ENCODE results near the gene TENM3.
"Not testable (repeated sequence)": the region's sequence is repeated elsewhere in the genome, so short reads cannot be mapped to it uniquely, and the experiment has no call there.

The TENM3 gene

DNA sequence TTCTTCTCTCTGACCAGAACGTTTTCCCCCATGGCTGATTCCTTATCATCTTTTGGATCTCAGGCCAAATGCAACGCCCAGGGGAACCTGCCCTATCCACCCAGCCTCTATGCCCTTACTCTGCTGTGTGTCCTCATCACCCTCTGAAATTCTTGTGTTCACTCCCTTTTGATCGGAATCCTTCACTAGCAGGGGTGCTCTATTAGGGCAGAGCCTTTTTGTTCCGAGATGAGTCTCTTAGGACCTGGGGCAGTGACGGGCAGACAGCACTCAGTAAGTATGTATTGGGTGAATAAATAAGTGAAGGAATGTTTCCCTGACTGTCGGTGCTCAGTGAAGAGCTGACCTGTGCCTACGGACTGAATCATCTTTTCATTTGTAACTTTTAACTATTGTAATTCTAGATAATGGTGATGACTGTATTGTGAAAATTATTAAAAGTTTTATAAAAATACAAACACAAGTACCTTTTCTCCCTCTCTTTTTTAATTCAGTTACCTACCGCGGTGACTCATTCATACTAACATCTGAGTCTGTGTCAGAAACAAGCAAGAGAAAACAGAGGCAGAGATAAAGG, 4.8 kb upstream of the TENM3 start:
- no peaks in the 10 kb centered on the region for H3K36me3 ChIP-seq (ENCODE audit: insufficient read depth, low read length)
- H3K9me3 ChIP-seq (ENCODE audit: low read length), result no peaks in the 10 kb centered on the region
- H3K4me1 ChIP-seq (ENCODE audit: insufficient read depth, low read length, severe bottlenecking), result no peaks in the 10 kb centered on the region
- no peak overlapping the region for H3K9ac ChIP-seq (ENCODE audit: low read length)
- H3K4me2 ChIP-seq (ENCODE audit: low read length), result no peak overlapping the region
- H3K79me2 ChIP-seq (ENCODE audit: insufficient read depth, low read length), result no peaks in the 10 kb centered on the region
- no peaks in the 10 kb centered on the region for H3K9me2 ChIP-seq (ENCODE audit: low read depth, low read length)
- no peak overlapping the region for H3K4me3 ChIP-seq (ENCODE audit: low read depth, low read length, poor library complexity, severe bottlenecking)
- H4K20me1 ChIP-seq (ENCODE audit: insufficient read depth, low read length), result no peaks in the 10 kb centered on the region
- H3F3A ChIP-seq (ENCODE audit: insufficient read depth, low read length), result no peaks in the 10 kb centered on the region
- no peak overlapping the region for H2AFZ ChIP-seq (ENCODE audit: low read length)
- H3K27me3 ChIP-seq (ENCODE audit: insufficient read depth, low read length), result no peaks in the 10 kb centered on the region
- no peak for TF ChIP-seq EZH2 (IDR thresholded peaks at IDR 0.05; ENCODE audit: borderline replicate concordance, low read length)
- TF ChIP-seq, protein P1, sequence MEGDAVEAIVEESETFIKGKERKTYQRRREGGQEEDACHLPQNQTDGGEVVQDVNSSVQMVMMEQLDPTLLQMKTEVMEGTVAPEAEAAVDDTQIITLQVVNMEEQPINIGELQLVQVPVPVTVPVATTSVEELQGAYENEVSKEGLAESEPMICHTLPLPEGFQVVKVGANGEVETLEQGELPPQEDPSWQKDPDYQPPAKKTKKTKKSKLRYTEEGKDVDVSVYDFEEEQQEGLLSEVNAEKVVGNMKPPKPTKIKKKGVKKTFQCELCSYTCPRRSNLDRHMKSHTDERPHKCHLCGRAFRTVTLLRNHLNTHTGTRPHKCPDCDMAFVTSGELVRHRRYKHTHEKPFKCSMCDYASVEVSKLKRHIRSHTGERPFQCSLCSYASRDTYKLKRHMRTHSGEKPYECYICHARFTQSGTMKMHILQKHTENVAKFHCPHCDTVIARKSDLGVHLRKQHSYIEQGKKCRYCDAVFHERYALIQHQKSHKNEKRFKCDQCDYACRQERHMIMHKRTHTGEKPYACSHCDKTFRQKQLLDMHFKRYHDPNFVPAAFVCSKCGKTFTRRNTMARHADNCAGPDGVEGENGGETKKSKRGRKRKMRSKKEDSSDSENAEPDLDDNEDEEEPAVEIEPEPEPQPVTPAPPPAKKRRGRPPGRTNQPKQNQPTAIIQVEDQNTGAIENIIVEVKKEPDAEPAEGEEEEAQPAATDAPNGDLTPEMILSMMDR (IDR thresholded peaks at IDR 0.05; ENCODE audit: low read length), result no peak
- no peak overlapping the region for H3K27ac ChIP-seq (ENCODE audit: low read depth, low read length, poor library complexity, severe bottlenecking)

DNA sequence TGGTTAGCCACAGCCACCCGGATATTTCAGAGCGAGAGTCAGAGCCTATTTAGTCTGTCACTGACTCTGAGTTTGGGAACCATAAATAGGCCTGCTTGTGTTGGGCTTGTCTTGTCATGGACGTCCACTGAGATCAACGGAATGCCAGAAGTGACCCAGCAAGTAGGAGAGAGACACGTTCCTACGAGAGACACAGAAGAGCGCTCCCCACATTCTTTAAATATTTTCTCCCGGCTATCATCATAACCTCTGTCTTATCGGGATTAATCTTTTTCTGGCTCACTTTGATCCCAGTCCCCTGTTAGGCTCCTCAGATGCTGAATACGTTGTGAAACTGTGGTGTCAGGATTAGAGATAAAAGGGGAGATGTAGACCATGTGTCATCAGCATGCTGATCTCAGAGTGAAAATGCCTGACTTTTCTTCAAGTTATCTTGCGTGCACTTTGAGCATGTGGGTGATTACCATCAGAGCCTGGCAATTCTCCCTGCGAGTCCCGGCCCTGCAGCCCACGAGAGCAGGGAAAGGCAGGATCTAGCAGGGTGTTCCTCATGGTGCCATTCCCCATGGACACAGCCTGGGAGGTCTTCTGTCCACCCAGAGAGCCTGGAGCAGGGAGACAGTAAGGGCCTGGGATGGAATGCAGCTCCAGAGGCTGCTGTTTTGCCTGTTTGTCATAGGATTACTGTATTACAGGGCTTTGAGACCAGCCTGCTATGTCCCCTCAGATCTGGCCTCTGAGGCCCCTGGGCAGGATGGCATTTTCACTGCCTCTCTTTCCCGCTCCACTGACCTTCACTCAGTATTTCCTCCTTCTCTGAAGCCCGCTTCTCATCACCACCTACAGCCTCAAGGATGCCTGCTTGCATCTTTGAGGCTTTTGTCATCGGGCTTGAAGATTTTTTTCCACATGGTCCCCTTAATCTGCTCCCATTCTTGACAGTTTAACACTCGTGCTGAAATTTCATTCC, 2.8 kb upstream of the TENM3 start:
- no peaks in the 10 kb centered on the region for H3F3A ChIP-seq (ENCODE audit: insufficient read depth, low read length)
- no peaks in the 10 kb centered on the region for H3K9me2 ChIP-seq (ENCODE audit: low read depth, low read length)
- no peaks in the 10 kb centered on the region for H3K79me2 ChIP-seq (ENCODE audit: insufficient read depth, low read length)
- no peak overlapping the region for H3K4me2 ChIP-seq (ENCODE audit: low read length)
- no peaks in the 10 kb centered on the region for H3K27me3 ChIP-seq (ENCODE audit: insufficient read depth, low read length)
- H4K20me1 ChIP-seq (ENCODE audit: insufficient read depth, low read length), result no peaks in the 10 kb centered on the region
- no peak overlapping the region for H3K4me3 ChIP-seq (ENCODE audit: low read depth, low read length, poor library complexity, severe bottlenecking)
- no peak overlapping the region for H3K9ac ChIP-seq (ENCODE audit: low read length)
- H3K27ac ChIP-seq (ENCODE audit: low read depth, low read length, poor library complexity, severe bottlenecking), result no peak overlapping the region
- no peaks in the 10 kb centered on the region for H3K9me3 ChIP-seq (ENCODE audit: low read length)
- no peaks in the 10 kb centered on the region for H3K4me1 ChIP-seq (ENCODE audit: insufficient read depth, low read length, severe bottlenecking)
- no peaks in the 10 kb centered on the region for H3K36me3 ChIP-seq (ENCODE audit: insufficient read depth, low read length)
- no peak overlapping the region for H2AFZ ChIP-seq (ENCODE audit: low read length)
- TF ChIP-seq EZH2 (IDR thresholded peaks at IDR 0.05; ENCODE audit: borderline replicate concordance, low read length), result no peak
- TF ChIP-seq, protein P1 (IDR thresholded peaks at IDR 0.05; ENCODE audit: low read length), result no peak

DNA sequence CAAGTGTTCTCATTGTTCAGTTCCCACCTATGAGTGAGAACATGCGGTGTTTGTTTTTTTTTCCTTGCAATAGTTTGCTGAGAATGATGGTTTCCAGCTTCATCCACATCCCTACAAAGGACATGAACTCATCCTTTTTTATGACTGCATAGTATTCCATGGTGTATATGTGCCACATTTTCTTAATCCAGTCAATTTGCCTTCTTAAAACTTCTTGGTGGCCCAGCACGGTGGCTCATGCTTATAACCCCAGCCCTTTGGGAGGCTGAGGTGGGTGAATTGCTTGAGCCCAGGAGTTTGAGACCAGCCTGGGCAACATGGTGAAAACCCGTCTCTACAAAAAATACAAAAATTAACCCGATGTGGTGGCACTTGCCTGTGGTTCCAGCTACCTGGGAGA, 942 bp upstream of the TENM3 start:
- not testable (repeated sequence) for H3K4me2 ChIP-seq (ENCODE audit: low read length); H3K9me3 ChIP-seq (ENCODE audit: low read length); H3K36me3 ChIP-seq (ENCODE audit: insufficient read depth, low read length); H3K27ac ChIP-seq (ENCODE audit: low read depth, low read length, poor library complexity, severe bottlenecking); H3K9me2 ChIP-seq (ENCODE audit: low read depth, low read length); H3K79me2 ChIP-seq (ENCODE audit: insufficient read depth, low read length); H3K4me3 ChIP-seq (ENCODE audit: low read depth, low read length, poor library complexity, severe bottlenecking); H2AFZ ChIP-seq (ENCODE audit: low read length); H3K4me1 ChIP-seq (ENCODE audit: insufficient read depth, low read length, severe bottlenecking); H3F3A ChIP-seq (ENCODE audit: insufficient read depth, low read length); H4K20me1 ChIP-seq (ENCODE audit: insufficient read depth, low read length); H3K9ac ChIP-seq (ENCODE audit: low read length); H3K27me3 ChIP-seq (ENCODE audit: insufficient read depth, low read length)
